HEK293 (cell line): Measurements from ENCODE around the gene FAM90A1.
"Not testable (repeated sequence)": the region's sequence is repeated elsewhere in the genome, so short reads cannot be mapped to it uniquely, and the experiment has no call there.

Source experiments
- CTCF ChIA-PET: fragments of 350-600 bp; formaldehyde crosslinking; extraction: SDS; loops from one replicate; lab custom pipeline; 2021; ENCODE audit warnings: antibody characterized with exemption; lab: Yijun Ruan, JAX
- POLR2A ChIA-PET: fragments of 300-600 bp; formaldehyde crosslinking; extraction: SDS; loops from one replicate; lab custom pipeline; 2020; ENCODE audit warnings: antibody characterized with exemption, inconsistent platforms; lab: Yijun Ruan, JAX
- H3K27ac ChIP-seq: fragments of 200-500 bp; sonication (Bioruptor generic); 2 replicates; pipeline ENCODE4 v1.5.1; 2014; ENCODE audit warnings: low read depth, low read length, control low read depth, inconsistent platforms; ENCODE audit errors: extremely low read depth
- H3K36me3 ChIP-seq, 2 experiments: fragments of 200-500 bp in 1 of 2; sonication (Bioruptor generic) in 1 of 2; 1 replicate in 1 of 2; 2 replicates in 1 of 2; pipeline ENCODE4 v1.5.1; 2014 to 2017; ENCODE audit warnings: inconsistent platforms in 2 of 2, low read length in 2 of 2; ENCODE audit not compliant: control insufficient read depth in 2 of 2, insufficient read depth in 1 of 2
- H3K4me1 ChIP-seq: fragments of 200-500 bp; sonication (Bioruptor generic); 2 replicates; pipeline ENCODE4 v1.5.1; 2014; ENCODE audit warnings: mild to moderate bottlenecking, low read length, inconsistent platforms; ENCODE audit not compliant: control insufficient read depth, insufficient read depth
- H3K4me3 ChIP-seq: 2 replicates; pipeline ENCODE4 v1.5.1; 2011; ENCODE audit warnings: low read depth, mild to moderate bottlenecking, control low read depth, low read length, moderate library complexity
- H3K9me3 ChIP-seq: fragments of 200-500 bp; sonication (Bioruptor generic); 2 replicates; pipeline ENCODE4 v1.5.1; 2014; ENCODE audit warnings: low read depth, low read length, inconsistent platforms; ENCODE audit not compliant: control insufficient read depth, insufficient read depth
- EGR2 ChIP-seq: fragments of 450-650 bp; formaldehyde crosslinking; IDR thresholded peaks from 2 replicates; pipeline ENCODE4 v1.5.1; 2016; ENCODE audit warnings: low read depth, missing biosample characterization, missing genetic modification characterization
- ZIC2 ChIP-seq: fragments of 450-650 bp; formaldehyde crosslinking; IDR thresholded peaks from 2 replicates; pipeline ENCODE4 v1.5.1; 2016; ENCODE audit warnings: missing biosample characterization, missing genetic modification characterization
- TF ChIP-seq, protein P1 (sequence below): fragments of 450-650 bp; IDR thresholded peaks from 2 replicates; pipeline ENCODE4 v1.5.1; 2018; ENCODE audit warnings: missing biosample characterization, missing genetic modification characterization

FAM90A1 gene

DNA sequence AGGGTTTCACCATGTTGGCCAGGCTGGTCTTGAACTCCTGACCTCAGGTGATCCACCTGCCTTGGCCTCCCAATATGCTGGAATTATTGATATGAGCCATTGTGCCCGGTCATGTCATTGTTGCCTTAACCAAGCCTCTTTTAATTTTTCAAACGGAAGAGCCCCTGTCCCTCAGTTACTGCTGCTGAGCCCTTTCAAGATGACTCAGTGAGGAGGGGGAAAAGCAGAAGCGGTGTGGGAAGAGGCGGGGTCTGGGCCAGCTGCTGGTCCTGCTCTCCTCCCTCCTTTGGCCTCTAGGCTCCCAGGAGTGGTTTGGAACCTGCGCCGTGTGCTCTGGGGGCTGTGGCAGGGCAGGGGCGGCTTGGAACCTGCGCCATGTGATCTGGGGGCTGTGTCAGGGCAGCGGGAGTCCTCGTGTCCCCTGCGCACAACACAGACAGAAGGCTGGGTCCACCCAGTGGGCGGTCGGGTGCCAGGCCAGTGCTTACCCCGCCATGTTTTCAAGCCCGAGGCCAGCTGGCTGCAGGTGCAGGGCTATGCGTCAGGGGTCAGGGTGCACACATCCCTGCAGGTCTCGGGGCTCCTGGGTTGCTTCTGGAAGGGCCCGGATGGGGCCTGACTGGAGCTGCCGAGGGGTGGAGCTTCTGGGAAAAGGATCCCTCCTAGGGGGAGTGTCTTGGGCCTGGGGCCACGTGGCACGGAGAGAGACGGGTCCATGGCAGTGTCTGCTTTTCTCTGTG is at the start of gene FAM90A1:
Gene FAM90A1, minus strand, starts transcription at position 627 of the 740 bp plus-strand sequence. CDS start 2,786 bp downstream, outside the sequence.
- H3K27ac ChIP-seq, H3K4me3 ChIP-seq, H3K4me1 ChIP-seq, H3K36me3 ChIP-seq, H3K9me3 ChIP-seq: not testable (repeated sequence)
- ChIA-PET CTCF (interaction anchor here (1.5 kb wide), 2 partner anchors 10 to 118 kb away, joined by 3 to 9 read pairs; no protein-coding TSS in a partner anchor), POLR2A (interaction anchor here (0.8 kb wide), 1 partner anchor 127 kb away, joined by 5 read pairs; no protein-coding TSS in a partner anchor)

- TF ChIP-seq, protein P1, sequence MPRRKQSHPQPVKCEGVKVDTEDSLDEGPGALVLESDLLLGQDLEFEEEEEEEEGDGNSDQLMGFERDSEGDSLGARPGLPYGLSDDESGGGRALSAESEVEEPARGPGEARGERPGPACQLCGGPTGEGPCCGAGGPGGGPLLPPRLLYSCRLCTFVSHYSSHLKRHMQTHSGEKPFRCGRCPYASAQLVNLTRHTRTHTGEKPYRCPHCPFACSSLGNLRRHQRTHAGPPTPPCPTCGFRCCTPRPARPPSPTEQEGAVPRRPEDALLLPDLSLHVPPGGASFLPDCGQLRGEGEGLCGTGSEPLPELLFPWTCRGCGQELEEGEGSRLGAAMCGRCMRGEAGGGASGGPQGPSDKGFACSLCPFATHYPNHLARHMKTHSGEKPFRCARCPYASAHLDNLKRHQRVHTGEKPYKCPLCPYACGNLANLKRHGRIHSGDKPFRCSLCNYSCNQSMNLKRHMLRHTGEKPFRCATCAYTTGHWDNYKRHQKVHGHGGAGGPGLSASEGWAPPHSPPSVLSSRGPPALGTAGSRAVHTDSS (tag by site-specific recombination), result peak; percentile 76
- H3K9me3 ChIP-seq, H3K4me1 ChIP-seq, POLR2A ChIA-PET, CTCF ChIA-PET, H3K4me3 ChIP-seq, H3K27ac ChIP-seq, H3K36me3 ChIP-seq: not testable (repeated sequence)
Observed at GRCh38 chr12:8276397-8276796, 49.0 kb upstream of the FAM90A1 start.

DNA sequence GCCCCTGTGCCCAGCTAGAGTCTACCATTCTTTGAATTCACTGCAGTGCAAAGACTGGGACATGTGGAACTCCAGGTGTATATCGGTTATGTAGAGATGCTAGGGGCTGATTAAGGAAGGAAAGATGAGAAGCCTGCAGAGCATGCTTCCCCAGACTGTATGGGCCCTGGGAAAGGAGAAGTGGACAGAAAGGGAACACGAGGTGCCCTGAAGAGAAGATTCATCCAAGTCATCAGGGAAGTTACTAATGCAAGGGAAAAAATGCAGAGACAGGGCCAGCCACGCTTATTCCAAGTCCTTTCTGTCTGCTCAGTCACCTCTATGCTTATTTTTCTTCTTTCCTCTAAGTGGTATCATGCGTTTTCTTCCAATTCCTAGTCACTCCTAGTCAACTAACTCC is 39.3 kb upstream of the FAM90A1 start:
- H3K36me3 ChIP-seq, H3K4me3 ChIP-seq, H3K27ac ChIP-seq, POLR2A ChIA-PET, H3K4me1 ChIP-seq, H3K9me3 ChIP-seq: not testable (repeated sequence)
- CTCF ChIA-PET, result interaction anchor here (0.6 kb wide), 1 partner anchor 10 kb away, joined by 3 read pairs; no protein-coding TSS in a partner anchor

DNA sequence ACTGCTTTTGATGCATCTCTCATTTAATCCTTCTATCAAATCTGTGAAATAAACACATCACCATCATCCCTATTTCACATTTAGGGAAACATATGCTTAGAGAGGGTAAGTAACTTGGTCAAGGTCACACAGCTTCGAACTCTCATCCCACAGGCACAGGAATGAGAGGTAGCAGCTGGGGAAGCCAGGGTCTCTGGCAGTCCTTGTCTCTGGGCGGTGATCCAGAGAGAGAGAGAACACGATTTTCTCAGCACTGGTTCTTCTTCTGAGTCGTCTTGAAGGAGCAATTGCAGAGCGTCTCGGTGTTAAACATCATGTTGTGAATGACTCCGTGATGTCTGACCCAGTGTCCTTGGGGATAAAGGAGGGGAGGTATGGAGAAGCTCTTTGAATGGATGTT is 36.8 kb upstream of the FAM90A1 start:
- H3K27ac ChIP-seq, H3K4me3 ChIP-seq, H3K4me1 ChIP-seq, H3K36me3 ChIP-seq, POLR2A ChIA-PET, CTCF ChIA-PET, H3K9me3 ChIP-seq: not testable (repeated sequence)

GRCh38 chr12:8261111-8261554 is 33.7 kb upstream of the FAM90A1 start:
- POLR2A ChIA-PET, result not testable (repeated sequence)
- TF ChIP-seq ZIC2 (tag by site-specific recombination), result peak; percentile 45
- peak; percentile 41; the same call in 1 of the 2 replicates for TF ChIP-seq EGR2 (tag by site-specific recombination)
- TF ChIP-seq, all 188 proteins: peak for 2; not testable (repeated sequence) for 186
- not testable (repeated sequence) for H3K4me3 ChIP-seq

DNA sequence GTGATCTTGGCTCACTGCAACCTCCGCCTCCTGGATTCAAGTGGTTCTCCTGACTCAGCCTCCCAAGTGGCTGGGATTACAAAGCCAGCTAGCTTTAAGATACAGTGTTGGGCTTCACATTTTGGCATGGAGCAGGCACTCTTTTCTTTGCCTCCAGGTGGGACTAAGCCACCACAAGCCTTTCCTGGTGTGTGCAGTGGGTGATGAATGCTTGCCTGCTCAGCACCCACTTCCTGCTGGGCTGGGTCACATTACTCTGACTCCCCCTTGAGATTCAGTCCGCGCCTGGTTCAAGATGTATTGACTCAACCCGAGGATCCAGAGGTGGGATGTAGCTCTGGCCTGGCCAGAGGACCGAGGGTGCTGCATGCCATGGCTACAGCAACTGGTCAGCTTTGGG is 28.9 kb upstream of the FAM90A1 start:
- CTCF ChIA-PET, POLR2A ChIA-PET, H3K4me3 ChIP-seq: not testable (repeated sequence)

More at GRCh38 chr12:8261111-8261554, 33.7 kb upstream of the FAM90A1 start:
- H3K4me1 ChIP-seq, H3K27ac ChIP-seq, CTCF ChIA-PET, H3K36me3 ChIP-seq, H3K9me3 ChIP-seq: not testable (repeated sequence)

DNA sequence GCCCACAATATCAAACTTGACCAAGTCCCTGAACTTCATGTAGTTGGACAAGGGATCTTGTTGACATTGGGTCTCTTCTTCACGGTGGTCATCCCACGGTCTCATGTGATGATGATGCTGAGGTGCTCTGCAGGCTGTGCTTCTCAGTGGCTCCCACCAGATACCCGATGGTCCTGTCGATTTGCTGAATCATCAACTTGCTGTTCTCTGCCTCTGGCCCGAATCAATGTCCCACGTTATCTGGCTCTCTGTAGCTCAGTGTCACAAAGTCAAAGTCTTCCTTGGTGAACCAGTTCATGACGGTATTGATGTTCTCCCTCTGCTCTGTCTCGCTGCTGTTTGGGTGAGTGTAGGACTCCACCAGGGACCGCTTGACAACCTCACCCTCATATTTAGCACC is 27.3 kb upstream of the FAM90A1 start:
- POLR2A ChIA-PET, H3K4me3 ChIP-seq, CTCF ChIA-PET, H3K9me3 ChIP-seq, H3K27ac ChIP-seq, H3K36me3 ChIP-seq, H3K4me1 ChIP-seq: not testable (repeated sequence)

More for the DNA sequence above, 28.9 kb upstream of the FAM90A1 start:
- H3K4me1 ChIP-seq, H3K27ac ChIP-seq, H3K36me3 ChIP-seq, H3K9me3 ChIP-seq: not testable (repeated sequence)

GRCh38 chr12:8252056-8252818 is 24.8 kb upstream of the FAM90A1 start:
- H3K27ac ChIP-seq, H3K36me3 ChIP-seq, POLR2A ChIA-PET, H3K4me1 ChIP-seq, H3K9me3 ChIP-seq, H3K4me3 ChIP-seq: not testable (repeated sequence)
- CTCF ChIA-PET, result interaction anchor here (0.6 kb wide), 1 partner anchor 1110 kb away, joined by 3 read pairs; no protein-coding TSS in a partner anchor

DNA sequence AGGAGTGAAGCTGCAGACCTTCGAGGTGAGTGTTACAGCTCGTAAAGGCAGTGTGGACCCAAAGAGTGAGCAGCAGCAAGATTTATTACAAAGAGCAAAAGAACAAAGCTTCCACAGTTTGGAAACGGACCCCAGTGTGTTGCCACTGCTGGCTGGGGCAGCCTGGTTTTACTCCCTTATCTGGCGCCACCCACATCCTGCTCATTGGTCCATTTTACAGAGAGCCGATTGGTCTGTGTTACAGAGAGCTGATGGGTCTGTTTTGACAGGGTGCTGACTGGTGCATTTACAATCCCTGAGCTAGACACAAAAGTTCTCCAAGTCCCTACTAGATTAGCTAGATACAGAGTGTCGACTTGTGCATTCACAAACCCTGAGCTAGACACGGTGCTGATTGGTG is 24.2 kb upstream of the FAM90A1 start:
- H3K9me3 ChIP-seq, POLR2A ChIA-PET, H3K4me1 ChIP-seq, H3K27ac ChIP-seq, H3K4me3 ChIP-seq, H3K36me3 ChIP-seq: not testable (repeated sequence)
- CTCF ChIA-PET, result interaction anchor here (0.6 kb wide), 1 partner anchor 1110 kb away, joined by 3 read pairs; no protein-coding TSS in a partner anchor
